SKM-1 treated with dmso at 0.1 percent for 144 hours (cell line): ENCODE measurements around the gene BCL7A.
"Not testable (repeated sequence)": the region's sequence is repeated elsewhere in the genome, so short reads cannot be mapped to it uniquely, and the experiment has no call there.

Experiments used
- DNase-seq: peaks from one replicate; lab custom pipeline; 2025; ENCODE audit not compliant: unreplicated experiment; lab: John Stamatoyannopoulos, UW

BCL7A gene

GRCh38 chr12:122024132-122024785 lies 2.6 kb downstream of the BCL7A start:
- no peak for DNase-seq

- DNase-seq, result no peak
These were observed 5.1 kb downstream of the BCL7A start for GRCh38 chr12:122026706-122027333.

- DNase-seq, result no peak
These were observed 6.7 kb downstream of the BCL7A start for GRCh38 chr12:122028165-122028904.

GRCh38 chr12:122028905-122029560 lies 7.3 kb downstream of the BCL7A start:
- no peak for DNase-seq

GRCh38 chr12:122029620-122030423 lies 8.1 kb downstream of the BCL7A start:
- no peak for DNase-seq

GRCh38 chr12:122030424-122031035 lies 8.8 kb downstream of the BCL7A start:
- DNase-seq, result no peak

- DNase-seq, result no peak
These were observed 9.9 kb downstream of the BCL7A start for GRCh38 chr12:122031342-122032216.

- no peak for DNase-seq
These were observed 10.9 kb downstream of the BCL7A start for GRCh38 chr12:122032580-122032979.

GRCh38 chr12:122035292-122035691 lies 13.6 kb downstream of the BCL7A start:
- DNase-seq, result no peak

- DNase-seq, result no peak
These were observed 14.5 kb downstream of the BCL7A start for GRCh38 chr12:122036153-122036552.

GRCh38 chr12:122040579-122041386 lies 19.1 kb downstream of the BCL7A start:
- DNase-seq, result no peak

GRCh38 chr12:122041458-122041857 lies 19.8 kb downstream of the BCL7A start:
- DNase-seq, result not testable (repeated sequence)

GRCh38 chr12:122042910-122043309 lies 21.2 kb downstream of the BCL7A start:
- no peak for DNase-seq

- DNase-seq, result no peak
These were observed 21.8 kb downstream of the BCL7A start for GRCh38 chr12:122043476-122043875.

- no peak for DNase-seq
These were observed 23.6 kb downstream of the BCL7A start for GRCh38 chr12:122045262-122045661.

GRCh38 chr12:122046145-122046544 lies 24.5 kb downstream of the BCL7A start:
- DNase-seq, result no peak

GRCh38 chr12:122048151-122048550 lies 26.5 kb downstream of the BCL7A start:
- DNase-seq, result no peak

- no peak for DNase-seq
These were observed 28.1 kb downstream of the BCL7A start for GRCh38 chr12:122049827-122050226.

GRCh38 chr12:122050706-122051105 lies 29.0 kb downstream of the BCL7A start:
- DNase-seq, result no peak
